Uterus (tissue), 4 donors: ENCODE measurements around the gene CDH2. TPM values are rescaled to one million over a fixed set of nuclear protein-coding genes. Genes with fewer than 3 reads are reported as not detected.

Source experiments
- DNase-seq, 2 donors: peaks; one replicate each; pipeline ENCODE4 v3.0.0-alpha.2; 2019 to 2020
- H3K27ac ChIP-seq, 2 donors: fragments of 200-600 bp; sonication (generic); 1 replicate in 1 of 2; 2 replicates in 1 of 2; pipeline ENCODE4 v1.5.1; 2016 to 2018
- H3K27me3 ChIP-seq, 2 donors: fragments of 200-600 bp; sonication (generic); one replicate each; pipeline ENCODE4 v1.5.1; 2018 to 2019; ENCODE audit warnings: control low read depth in 1 of 2
- H3K36me3 ChIP-seq, 2 donors: fragments of 200-600 bp; sonication (generic); one replicate each; pipeline ENCODE4 v1.5.1; 2019; ENCODE audit warnings: control low read depth in 1 of 2
- H3K4me1 ChIP-seq, 2 donors: fragments of 200-600 bp; sonication (generic); one replicate each; pipeline ENCODE4 v1.5.1; 2018 to 2019; ENCODE audit warnings: control low read depth in 1 of 2
- H3K4me3 ChIP-seq, 2 donors: fragments of 200-600 bp; sonication (generic); 1 replicate in 1 of 2; 2 replicates in 1 of 2; pipeline ENCODE4 v1.5.1; 2018 to 2019; ENCODE audit warnings: mild to moderate bottlenecking in 1 of 2
- H3K9me3 ChIP-seq, 2 donors: fragments of 200-600 bp; sonication (generic); one replicate each; pipeline ENCODE4 v1.5.1; 2019; ENCODE audit warnings: control low read depth in 1 of 2
- POLR2A ChIP-seq, 2 donors: fragments of 450-650 bp; IDR thresholded peaks; one replicate each; pipeline ENCODE4 v1.6.1; 2016; ENCODE audit warnings: antibody characterized with exemption in 2 of 2, mild to moderate bottlenecking in 1 of 2, moderate library complexity in 1 of 2
- intact Hi-C: fragments of 100-400 bp; cut with DNase I; formaldehyde crosslinking; loops from one replicate; pipeline ENCODE4 v1.15.1; 2023; ENCODE audit warnings: low total_unique reads
- total RNA-seq, 4 donors: library from RNA; depleted of rRNA in 3 of 4; stranded (reverse); fragments of >200 nt in 3 of 4; gene quantifications; one replicate each; pipeline versions ENCODE4 v1.1.0 to v1.2.4, GENCODE V29; 2014 to 2023
- TF ChIP-seq, protein P1 (sequence below), 4 experiments: fragments of 200-600 bp in 2 of 4; fragments of 450-650 bp in 2 of 4; sonication (generic) in 2 of 4; IDR thresholded peaks; one replicate each; pipeline ENCODE4 v1.5.1; 2016 to 2019; ENCODE audit warnings: antibody characterized with exemption in 4 of 4, mild to moderate bottlenecking in 2 of 4, moderate library complexity in 1 of 4
- donor health status: DM: yes; HTN: yes; CAD: no.

The CDH2 gene
- total RNA-seq, 4 donors from 2014 or later: 0.26 to 58.2 (median 1.9) TPM

DNA sequence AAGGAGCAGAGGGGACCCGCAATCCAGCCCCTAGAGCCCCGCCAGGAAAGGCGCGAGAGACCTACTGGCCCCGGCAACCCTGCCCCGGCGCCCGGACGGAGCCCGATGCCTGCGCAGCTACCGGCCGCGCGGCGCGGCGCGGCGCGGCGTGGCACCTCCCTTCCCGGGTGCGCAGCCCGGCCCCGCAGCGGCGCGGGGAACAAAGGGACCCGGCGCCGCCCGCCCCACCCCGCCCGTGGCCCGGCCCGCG lies 307 bp downstream of the CDH2 start:
- H3K4me3 ChIP-seq: peak overlapping the region; percentile 45 to 52
- TF ChIP-seq, protein P1, sequence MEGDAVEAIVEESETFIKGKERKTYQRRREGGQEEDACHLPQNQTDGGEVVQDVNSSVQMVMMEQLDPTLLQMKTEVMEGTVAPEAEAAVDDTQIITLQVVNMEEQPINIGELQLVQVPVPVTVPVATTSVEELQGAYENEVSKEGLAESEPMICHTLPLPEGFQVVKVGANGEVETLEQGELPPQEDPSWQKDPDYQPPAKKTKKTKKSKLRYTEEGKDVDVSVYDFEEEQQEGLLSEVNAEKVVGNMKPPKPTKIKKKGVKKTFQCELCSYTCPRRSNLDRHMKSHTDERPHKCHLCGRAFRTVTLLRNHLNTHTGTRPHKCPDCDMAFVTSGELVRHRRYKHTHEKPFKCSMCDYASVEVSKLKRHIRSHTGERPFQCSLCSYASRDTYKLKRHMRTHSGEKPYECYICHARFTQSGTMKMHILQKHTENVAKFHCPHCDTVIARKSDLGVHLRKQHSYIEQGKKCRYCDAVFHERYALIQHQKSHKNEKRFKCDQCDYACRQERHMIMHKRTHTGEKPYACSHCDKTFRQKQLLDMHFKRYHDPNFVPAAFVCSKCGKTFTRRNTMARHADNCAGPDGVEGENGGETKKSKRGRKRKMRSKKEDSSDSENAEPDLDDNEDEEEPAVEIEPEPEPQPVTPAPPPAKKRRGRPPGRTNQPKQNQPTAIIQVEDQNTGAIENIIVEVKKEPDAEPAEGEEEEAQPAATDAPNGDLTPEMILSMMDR (IDR thresholded peaks at IDR 0.05): no peak
- TF ChIP-seq POLR2A (IDR thresholded peaks at IDR 0.05): no peak
- H3K36me3 ChIP-seq: no peaks in the 10 kb centered on the region
- no peak for DNase-seq
- no peaks in the 10 kb centered on the region for H3K9me3 ChIP-seq
- intact Hi-C loops: no loop called here
- H3K4me1 ChIP-seq: peaks cover 0 to 4% of the 10 kb centered on the region in 2 donors
- H3K27me3 ChIP-seq: peaks cover 4 to 22% of the 10 kb centered on the region in 2 donors
- H3K27ac ChIP-seq: peak overlapping the region in 1 of 2 donors; percentile 40

- peaks cover 0 to 4% of the 10 kb centered on the region in 2 donors for H3K4me1 ChIP-seq
- TF ChIP-seq, protein P1 (IDR thresholded peaks at IDR 0.05): no peak
- TF ChIP-seq POLR2A (IDR thresholded peaks at IDR 0.05): no peak
- H3K4me3 ChIP-seq: peak overlapping the region; percentile 19 to 52
- no peaks in the 10 kb centered on the region for H3K36me3 ChIP-seq
- no peak for DNase-seq
- no peak overlapping the region for H3K27ac ChIP-seq
- intact Hi-C loops: no loop called here
- peaks cover 4 to 22% of the 10 kb centered on the region in 2 donors for H3K27me3 ChIP-seq
- H3K9me3 ChIP-seq: no peaks in the 10 kb centered on the region
These were observed 816 bp downstream of the CDH2 start for GRCh38 chr18:28175930-28176697.

GRCh38 chr18:28175150-28175929 lies 1.6 kb downstream of the CDH2 start:
- Histone ChIP-seq H3K9me3 (no peaks in the 10 kb centered on the region), H3K4me3 (peak overlapping the region; percentile 19 to 52), H3K4me1 (peaks cover 0 to 4% of the 10 kb centered on the region in 2 donors), H3K27ac (no peak overlapping the region), H3K36me3 (no peaks in the 10 kb centered on the region), H3K27me3 (peaks cover 4 to 22% of the 10 kb centered on the region in 2 donors)
- DNase-seq: peak in 1 of 2 donors; percentile 13
- no peak for TF ChIP-seq POLR2A (IDR thresholded peaks at IDR 0.05)
- TF ChIP-seq, protein P1 (IDR thresholded peaks at IDR 0.05): no peak
- intact Hi-C loops: no loop called here

DNA sequence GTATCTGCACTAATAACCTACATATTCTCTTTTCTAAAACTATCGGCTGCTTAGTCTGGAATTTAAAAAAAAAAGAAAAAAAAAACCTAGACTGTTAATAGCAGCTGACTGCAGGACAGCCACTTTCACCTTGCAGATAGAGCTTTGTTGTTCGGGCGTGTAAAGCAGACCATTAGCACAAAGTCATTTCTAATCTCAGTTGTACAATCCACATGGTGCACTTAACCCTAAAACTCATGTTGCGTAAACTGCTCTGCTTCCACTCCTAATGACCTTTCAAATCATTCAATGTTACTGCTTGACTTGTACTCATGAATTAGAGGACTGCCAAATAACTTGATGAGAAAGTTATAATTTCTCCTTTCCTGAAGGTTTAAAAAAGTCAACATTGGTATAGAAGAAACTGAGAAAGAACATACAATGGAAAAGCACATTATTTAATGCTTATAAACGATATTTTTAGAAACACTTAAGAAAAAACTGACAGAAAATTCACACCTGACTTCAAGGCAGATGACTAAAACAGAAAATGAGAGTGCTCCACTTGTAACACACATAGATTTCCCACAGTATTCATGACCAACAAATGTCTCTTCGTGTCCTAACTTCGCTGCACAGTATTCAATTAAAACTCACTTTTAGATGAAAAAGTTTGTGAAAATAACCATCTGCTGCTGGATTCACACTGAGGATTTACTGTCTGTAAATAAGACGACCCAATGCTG lies 2.6 kb downstream of the CDH2 start:
- Histone ChIP-seq H3K27me3 (peaks cover 4 to 22% of the 10 kb centered on the region in 2 donors), H3K4me1 (peaks cover 0 to 4% of the 10 kb centered on the region in 2 donors), H3K4me3 (no peak overlapping the region), H3K9me3 (no peaks in the 10 kb centered on the region), H3K27ac (no peak overlapping the region), H3K36me3 (no peaks in the 10 kb centered on the region)
- intact Hi-C loops: no loop called here
- no peak for TF ChIP-seq POLR2A (IDR thresholded peaks at IDR 0.05)
- TF ChIP-seq, protein P1 (IDR thresholded peaks at IDR 0.05): no peak
- DNase-seq: no peak
